Measurements from ENCODE around the gene RAMP2. TPM values are rescaled to one million over a fixed set of nuclear protein-coding genes. Genes with fewer than 3 reads are reported as not detected.

RAMP2 gene
- total RNA-seq, 2 donors from 2014 or later: 5.0 to 7.7 TPM

Other genes starting within 250 kb of the RAMP2 start
- gene NAGLU, start 225.0 kb upstream of the RAMP2 start, total RNA-seq: 10 to 100 TPM; 36.5 to 45.9 TPM
- gene HSD17B1, start 208.3 kb upstream of the RAMP2 start, total RNA-seq: under 1 TPM; 0.85 to 0.98 TPM
- 100 to 1,000 TPM in 1 of 2 donors, 10 to 100 TPM in 1; 92.6 to 122 TPM for gene COASY, start 199.1 kb upstream of the RAMP2 start, total RNA-seq
- gene MLX, start 194.1 kb upstream of the RAMP2 start, total RNA-seq: 10 to 100 TPM; 95.1 to 98.8 TPM
- 1 to 10 TPM; 1.6 to 2.2 TPM for gene PSMC3IP, start 183.5 kb upstream of the RAMP2 start, total RNA-seq
- gene RETREG3, start 151.9 kb upstream of the RAMP2 start, total RNA-seq: 10 to 100 TPM; 49.0 to 71.6 TPM
- gene TUBG1, start 151.5 kb upstream of the RAMP2 start, total RNA-seq: 10 to 100 TPM; 24.3 to 39.7 TPM
- gene TUBG2, start 101.9 kb upstream of the RAMP2 start, total RNA-seq: 1 to 10 TPM; 4.4 to 7.7 TPM
- 10 to 100 TPM; 15.0 to 16.6 TPM for gene PLEKHH3, start 84.2 kb upstream of the RAMP2 start, total RNA-seq
- gene CCR10, start 79.4 kb upstream of the RAMP2 start, total RNA-seq: 1 to 10 TPM in 1 of 2 donors, under 1 TPM in 1; 0.58 to 2.4 TPM
- 1 to 10 TPM; 1.2 to 4.6 TPM for gene CNTNAP1, start 78.7 kb upstream of the RAMP2 start, total RNA-seq
- gene EZH1, start 16.2 kb upstream of the RAMP2 start, total RNA-seq: 10 to 100 TPM; 24.9 to 28.0 TPM
- gene VPS25, start 12.2 kb downstream of the RAMP2 start, total RNA-seq: 10 to 100 TPM; 81.5 to 83.6 TPM
- 10 to 100 TPM; 32.7 to 41.2 TPM for gene WNK4, start 19.4 kb downstream of the RAMP2 start, total RNA-seq
- 100 to 1,000 TPM; 142 to 167 TPM for gene COA3, start 37.5 kb downstream of the RAMP2 start, total RNA-seq
- gene CNTD1, start 37.6 kb downstream of the RAMP2 start, total RNA-seq: 1 to 10 TPM; 1.2 to 2.4 TPM
- gene BECN1, start 63.1 kb downstream of the RAMP2 start, total RNA-seq: 100 to 1,000 TPM; 128 to 150 TPM
- gene PSME3, start 72.2 kb downstream of the RAMP2 start, total RNA-seq: 100 to 1,000 TPM in 1 of 2 donors, 10 to 100 TPM in 1; 89.7 to 104 TPM
- gene AOC2, start 83.4 kb downstream of the RAMP2 start, total RNA-seq: under 1 TPM; 0.47 to 0.85 TPM
- 10 to 100 TPM in 1 of 2 donors, 1 to 10 TPM in 1; 5.6 to 27.1 TPM for gene AOC3, start 90.0 kb downstream of the RAMP2 start, total RNA-seq
- under 1 TPM in 1 of 2 donors, not detected in 1; 0.50 TPM for gene G6PC1, start 139.6 kb downstream of the RAMP2 start, total RNA-seq
- gene AARSD1, start 203.2 kb downstream of the RAMP2 start, total RNA-seq: 10 to 100 TPM; 17.6 to 24.1 TPM
- 1 to 10 TPM; 3.2 to 3.6 TPM for gene PTGES3L, start 218.9 kb downstream of the RAMP2 start, total RNA-seq
- gene RUNDC1, start 219.3 kb downstream of the RAMP2 start, total RNA-seq: 10 to 100 TPM; 24.2 to 25.2 TPM
- 100 to 1,000 TPM; 605 to 650 TPM for gene RPL27, start 237.2 kb downstream of the RAMP2 start, total RNA-seq
- 10 to 100 TPM; 33.6 to 51.6 TPM for gene IFI35, start 245.6 kb downstream of the RAMP2 start, total RNA-seq